ENCODE measurements around the gene HERC5. TPM values are rescaled to one million over a fixed set of nuclear protein-coding genes. Genes with fewer than 3 reads are reported as not detected.

HERC5 gene
- 1 to 10 TPM; 2.9 to 4.5 (median 3.9) TPM for total RNA-seq

- whole genome bisulfite sequencing = 1% methylated on average over 40 of the region's 57 CpGs
Observed at GRCh38 chr4:88456670-88457306, at the start of gene HERC5. Gene HERC5, plus strand, starts transcription at chr4:88457119. Its CDS starts 151 bp downstream, at chr4:88457270.

GRCh38 chr4:88409206-88409605 lies 47.7 kb upstream of the HERC5 start:
- peaks cover 0 to 80% (median 27%) of the 10 kb centered on the region in 4 donors for H3K36me3 ChIP-seq
- TF ChIP-seq CTCF (IDR thresholded peaks at IDR 0.05) (no peak), POLR2A (IDR thresholded peaks at IDR 0.05; ENCODE audit: low read depth) (no peak), EP300 (IDR thresholded peaks at IDR 0.05) (no peak)
- H3K27ac ChIP-seq (replicated peaks in 1 of 4) = no peak overlapping the region
- no peak overlapping the region for H3K4me3 ChIP-seq
- H3K27me3 ChIP-seq = no peaks in the 10 kb centered on the region
- H3K9me3 ChIP-seq = no peaks in the 10 kb centered on the region
- 97% methylated on average over 2 of the region's 2 CpGs for WGBS
- intact Hi-C loops (cut with DNase I) = no loop called here
- H3K4me1 ChIP-seq = no peaks in the 10 kb centered on the region
- no peak for DNase-seq (ENCODE audit: extremely low spot score)

More at GRCh38 chr4:88456670-88457306, at the start of gene HERC5:
- Histone ChIP-seq H3K9me3 (no peaks in the 10 kb centered on the region), H3K27ac (replicated peaks in 1 of 4) (peak within 1 kb of the TSS; percentile 71 to 91 (median 85)), H3K36me3 (no peaks in the 10 kb centered on the region), H3K4me1 (peaks cover 0 to 17% (median 14%) of the 10 kb centered on the region in 4 donors), H3K27me3 (no peaks in the 10 kb centered on the region), H3K4me3 (peak within 1 kb of the TSS; percentile 77 to 90 (median 81))
- intact Hi-C loops (cut with DNase I) = loop anchor here (5.0 kb wide), 4 partner anchors 66 to 239 kb away; partner anchors contain the start of genes HERC6, PPM1K and PYURF
- DNase-seq (ENCODE audit: extremely low spot score) = peak; percentile 96
- TF ChIP-seq POLR2AphosphoS5 (IDR thresholded peaks at IDR 0.05) (peak; percentile 85 to 89), EP300 (IDR thresholded peaks at IDR 0.05) (no peak), POLR2A (IDR thresholded peaks at IDR 0.05; ENCODE audit: low read depth) (no peak), CTCF (IDR thresholded peaks at IDR 0.05) (peak; percentile 68 to 70 (median 68))

- Histone ChIP-seq H3K9me3 (no peaks in the 10 kb centered on the region), H3K4me1 (no peaks in the 10 kb centered on the region), H3K27me3 (no peaks in the 10 kb centered on the region), H3K4me3 (no peak overlapping the region), H3K27ac (replicated peaks in 1 of 4) (no peak overlapping the region), H3K36me3 (peaks cover 0 to 84% (median 25%) of the 10 kb centered on the region in 4 donors)
- intact Hi-C loops (cut with DNase I) = no loop called here
- WGBS = 100% methylated on average over 1 of the region's 1 CpG
- no peak for DNase-seq (ENCODE audit: extremely low spot score)
- no peak for TF ChIP-seq CTCF (IDR thresholded peaks at IDR 0.05)
- TF ChIP-seq EP300 (IDR thresholded peaks at IDR 0.05) = no peak
- no peak for TF ChIP-seq POLR2A (IDR thresholded peaks at IDR 0.05; ENCODE audit: low read depth)
- no peak for TF ChIP-seq POLR2AphosphoS5 (IDR thresholded peaks at IDR 0.05)
Observed at GRCh38 chr4:88409789-88410188, 47.1 kb upstream of the HERC5 start.

- intact Hi-C loops (cut with DNase I) = no loop called here
- H3K27me3 ChIP-seq = no peaks in the 10 kb centered on the region
- no peaks in the 10 kb centered on the region for H3K4me1 ChIP-seq
- no peak overlapping the region for H3K4me3 ChIP-seq
- WGBS = 86% methylated on average over 3 of the region's 3 CpGs
- TF ChIP-seq EP300 (IDR thresholded peaks at IDR 0.05) (no peak), POLR2A (IDR thresholded peaks at IDR 0.05; ENCODE audit: low read depth) (no peak), CTCF (IDR thresholded peaks at IDR 0.05) (no peak), POLR2AphosphoS5 (IDR thresholded peaks at IDR 0.05) (no peak)
- H3K9me3 ChIP-seq = no peaks in the 10 kb centered on the region
- no peak for DNase-seq (ENCODE audit: extremely low spot score)
- H3K27ac ChIP-seq (replicated peaks in 1 of 4) = no peak overlapping the region
- H3K36me3 ChIP-seq = peaks cover 0 to 84% (median 18%) of the 10 kb centered on the region in 4 donors
Observed at GRCh38 chr4:88411491-88412096, 45.3 kb upstream of the HERC5 start.

Measured in esophagus muscularis mucosa (tissue), 4 donors.